ENCODE results near the gene CFAP299. TPM values are rescaled to one million over a fixed set of nuclear protein-coding genes. Genes with fewer than 3 reads are reported as not detected.

The CFAP299 gene
- total and polyA plus RNA-seq, 2 donors (not counting 3 experiments of a cell fraction or from before 2014, with no cell fraction given): not detected

DNA sequence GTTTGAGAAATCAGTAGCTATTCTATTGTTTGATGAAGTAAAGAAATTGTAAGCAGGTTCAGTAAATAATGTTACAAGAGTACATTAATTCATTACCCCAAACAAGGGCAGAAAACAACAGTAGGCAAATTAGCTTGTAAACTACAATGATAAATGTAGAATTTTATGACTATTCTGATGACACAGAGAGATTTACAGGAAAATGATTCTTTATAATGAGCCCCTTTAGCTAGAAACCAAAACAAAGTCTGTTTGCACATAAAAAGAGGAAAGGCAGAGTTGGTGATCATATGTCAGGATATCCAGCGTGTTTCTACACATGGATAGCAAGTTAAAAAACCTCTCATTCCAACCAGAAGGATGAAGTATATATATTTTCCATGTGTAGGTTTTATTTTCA lies 204.8 kb downstream of the CFAP299 start:
- Histone ChIP-seq H3K4me2 (ENCODE audit: insufficient read depth, low read length) (no peak overlapping the region), H3K4me1 (ENCODE audit: control insufficient read depth, extremely low read depth, insufficient read depth, low read length) (no peaks in the 10 kb centered on the region), H4K20me1 (replicated peaks; ENCODE audit: control insufficient read depth, extremely low read depth, insufficient read depth, low read length) (no peaks in the 10 kb centered on the region), H3K9me3 (replicated peaks; ENCODE audit: control insufficient read depth, insufficient read depth, low read length) (no peaks in the 10 kb centered on the region), H3K79me2 (ENCODE audit: control insufficient read depth, insufficient read depth, low read length) (no peaks in the 10 kb centered on the region), H3K27ac (ENCODE audit: insufficient read depth, low read depth, low read length) (no peak overlapping the region), H3K27me3 (ENCODE audit: control insufficient read depth in 2 of 2, insufficient read depth in 2 of 2, low read length in 2 of 2) (no peaks in the 10 kb centered on the region), H3K4me3 (replicated peaks in 1 of 3; ENCODE audit: insufficient read depth in 1 of 3, low read depth in 1 of 3, low read length in 3 of 3) (no peak overlapping the region), H3K36me3 (ENCODE audit: control insufficient read depth in 2 of 2, extremely low read depth in 1 of 2, insufficient read depth in 2 of 2, low read length in 2 of 2) (no peaks in the 10 kb centered on the region), H3K9me1 (replicated peaks; ENCODE audit: control insufficient read depth, extremely low read depth, insufficient read depth, low read length) (no peaks in the 10 kb centered on the region), H3K9ac (replicated peaks; ENCODE audit: extremely low read depth, insufficient read depth, low read length) (no peak overlapping the region), H2AFZ (ENCODE audit: low read depth, low read length) (no peak overlapping the region)
- intact Hi-C loops (cut with micrococcal nuclease) (no loop called here), dilution Hi-C loops (cut with MboI; ENCODE audit: extremely low pct_ligation_motif_present, low sequenced_read_pairs) (no loop called here)
- CTCF ChIA-PET: no interaction called here
- no peak for TF ChIP-seq MYC (IDR thresholded peaks at IDR 0.05; ENCODE audit: low read depth, low read length)
- TF ChIP-seq EZH2 (IDR thresholded peaks at IDR 0.05; ENCODE audit: borderline replicate concordance, low read depth, low read length, severe bottlenecking): no peak
- TF ChIP-seq, protein P1, sequence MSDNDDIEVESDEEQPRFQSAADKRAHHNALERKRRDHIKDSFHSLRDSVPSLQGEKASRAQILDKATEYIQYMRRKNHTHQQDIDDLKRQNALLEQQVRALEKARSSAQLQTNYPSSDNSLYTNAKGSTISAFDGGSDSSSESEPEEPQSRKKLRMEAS (IDR thresholded peaks at IDR 0.05; ENCODE audit: insufficient read depth, insufficient read length): no peak
- no peak for TF ChIP-seq POLR2AphosphoS5 (IDR thresholded peaks at IDR 0.05; ENCODE audit: insufficient read depth, low read depth, low read length)
- TF ChIP-seq FOS (IDR thresholded peaks at IDR 0.05; ENCODE audit: borderline replicate concordance, insufficient read depth, low read length): no peak
- TF ChIP-seq, protein P2, sequence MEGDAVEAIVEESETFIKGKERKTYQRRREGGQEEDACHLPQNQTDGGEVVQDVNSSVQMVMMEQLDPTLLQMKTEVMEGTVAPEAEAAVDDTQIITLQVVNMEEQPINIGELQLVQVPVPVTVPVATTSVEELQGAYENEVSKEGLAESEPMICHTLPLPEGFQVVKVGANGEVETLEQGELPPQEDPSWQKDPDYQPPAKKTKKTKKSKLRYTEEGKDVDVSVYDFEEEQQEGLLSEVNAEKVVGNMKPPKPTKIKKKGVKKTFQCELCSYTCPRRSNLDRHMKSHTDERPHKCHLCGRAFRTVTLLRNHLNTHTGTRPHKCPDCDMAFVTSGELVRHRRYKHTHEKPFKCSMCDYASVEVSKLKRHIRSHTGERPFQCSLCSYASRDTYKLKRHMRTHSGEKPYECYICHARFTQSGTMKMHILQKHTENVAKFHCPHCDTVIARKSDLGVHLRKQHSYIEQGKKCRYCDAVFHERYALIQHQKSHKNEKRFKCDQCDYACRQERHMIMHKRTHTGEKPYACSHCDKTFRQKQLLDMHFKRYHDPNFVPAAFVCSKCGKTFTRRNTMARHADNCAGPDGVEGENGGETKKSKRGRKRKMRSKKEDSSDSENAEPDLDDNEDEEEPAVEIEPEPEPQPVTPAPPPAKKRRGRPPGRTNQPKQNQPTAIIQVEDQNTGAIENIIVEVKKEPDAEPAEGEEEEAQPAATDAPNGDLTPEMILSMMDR (IDR thresholded peaks at IDR 0.05; ENCODE audit: extremely low read depth in 1 of 2, insufficient read depth in 1 of 2, low read depth in 1 of 2, low read length in 2 of 2): no peak
- TF ChIP-seq JUN (IDR thresholded peaks at IDR 0.05; ENCODE audit: borderline replicate concordance, insufficient read depth, insufficient read length, low read depth): no peak
- FAIRE-seq: no peak
- no peak for DNase-seq (ENCODE audit: low read depth, low spot score)
- POLR2A ChIA-PET: no interaction called here
- no TSS peak for BruUV-seq (replicated peaks)

Data from endothelial cell of umbilical vein (primary cell).